Measurements from ENCODE around the gene RPL5.
A peak's percentile ranks its signal among the peaks of the same experiment; 100 is the strongest.

Gene RPL5

GRCh38 chr1:92820551-92820950, 11.3 kb upstream of the RPL5 start:
- no peak for DNase-seq

- DNase-seq: no peak
Measured at GRCh38 chr1:92822879-92823278, 9.0 kb upstream of the RPL5 start.

- no peak for DNase-seq
Measured at GRCh38 chr1:92826792-92827191, 5.0 kb upstream of the RPL5 start.

DNA sequence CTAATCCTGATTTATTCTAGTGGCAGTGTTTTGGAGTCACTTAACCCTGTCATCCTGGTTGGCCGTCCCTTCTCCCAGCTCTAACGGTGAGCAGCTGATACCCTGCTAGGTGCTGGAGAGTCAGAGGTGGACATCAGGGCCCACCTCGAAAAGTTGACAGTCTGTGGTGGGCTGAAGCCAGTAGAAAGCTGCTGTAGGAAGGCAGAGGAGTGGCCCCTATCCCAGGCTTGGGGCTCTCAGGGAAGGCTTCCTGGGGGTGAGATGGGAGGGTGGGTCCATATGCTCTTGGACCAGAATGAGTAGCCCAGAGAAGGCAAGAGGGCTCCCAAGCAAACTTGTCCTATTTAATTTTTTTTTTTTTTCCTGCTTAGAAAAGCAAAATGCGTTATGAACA, 475 bp upstream of the RPL5 start:
- no peak for DNase-seq

DNA sequence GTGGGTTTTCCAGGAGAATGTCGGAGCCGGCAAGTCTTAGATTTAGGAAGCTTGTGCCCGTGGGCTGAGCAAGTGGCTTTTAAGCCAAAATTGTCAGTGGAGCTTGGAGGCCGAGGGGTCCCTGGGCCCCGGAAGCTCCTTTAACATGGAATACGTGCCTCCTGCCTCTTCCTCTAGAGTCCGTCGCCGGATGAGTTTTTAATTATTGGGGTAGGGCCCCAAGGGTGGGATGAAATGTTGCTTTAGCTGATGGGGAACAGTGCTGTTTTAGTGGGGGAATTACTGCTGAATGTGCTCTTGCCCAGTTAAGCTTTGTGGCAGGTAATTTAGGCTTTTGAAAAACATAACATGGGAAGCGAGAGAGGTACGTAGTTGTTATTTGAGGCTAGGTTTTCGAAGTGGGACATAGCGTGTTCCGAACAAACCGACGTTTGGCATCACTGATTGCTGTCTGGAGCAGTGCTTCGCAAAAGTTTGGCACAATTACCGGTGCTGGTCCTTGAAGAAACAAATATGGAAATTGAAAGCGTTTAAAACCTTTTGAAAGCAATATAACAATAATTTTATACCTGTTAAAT, 786 bp downstream of the RPL5 start:
- no peak for DNase-seq

DNA sequence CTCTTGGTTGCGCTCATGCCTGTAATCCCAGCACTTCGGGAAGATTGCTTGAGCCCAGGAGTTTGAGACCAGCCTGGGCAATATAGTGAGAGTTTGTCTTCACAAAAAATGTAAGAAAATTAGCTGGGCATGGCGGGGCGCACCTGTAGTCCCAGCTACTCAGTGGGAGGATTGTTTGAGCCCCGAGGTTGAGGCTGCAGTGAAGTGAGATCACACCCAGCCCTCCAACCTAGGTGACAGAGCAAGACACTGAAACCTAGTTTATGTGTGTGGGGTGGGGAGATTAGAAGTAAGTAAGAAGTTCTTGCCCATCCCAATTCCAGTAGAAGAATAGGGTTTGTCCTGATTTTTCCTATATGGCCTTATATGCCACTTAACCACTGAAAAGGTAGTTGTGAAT, 2.0 kb downstream of the RPL5 start:
- DNase-seq: no peak

- no peak for DNase-seq
Measured at GRCh38 chr1:92834617-92835016, 2.8 kb downstream of the RPL5 start.

- DNase-seq: no peak
Measured at GRCh38 chr1:92837062-92837461, 5.2 kb downstream of the RPL5 start.

DNA sequence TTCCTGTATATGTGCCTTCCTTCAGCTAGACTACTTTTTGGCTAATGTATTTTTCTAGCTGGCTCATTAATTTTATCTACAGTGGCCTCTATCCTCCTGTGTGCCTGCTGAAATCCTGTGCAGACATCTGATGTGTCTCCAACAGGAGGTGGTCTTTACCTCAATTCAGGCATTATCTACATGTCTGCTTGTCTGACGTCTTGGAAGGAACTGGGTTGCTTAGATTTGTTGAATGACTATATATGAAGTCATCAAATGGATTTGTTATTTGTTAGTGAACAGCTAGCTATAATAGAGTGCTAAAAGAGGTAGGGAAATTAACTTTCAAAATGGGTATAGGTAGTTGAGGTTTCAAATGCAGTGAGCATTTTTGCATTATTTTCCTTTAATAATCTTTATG, 6.7 kb downstream of the RPL5 start:
- DNase-seq: no peak

DNA sequence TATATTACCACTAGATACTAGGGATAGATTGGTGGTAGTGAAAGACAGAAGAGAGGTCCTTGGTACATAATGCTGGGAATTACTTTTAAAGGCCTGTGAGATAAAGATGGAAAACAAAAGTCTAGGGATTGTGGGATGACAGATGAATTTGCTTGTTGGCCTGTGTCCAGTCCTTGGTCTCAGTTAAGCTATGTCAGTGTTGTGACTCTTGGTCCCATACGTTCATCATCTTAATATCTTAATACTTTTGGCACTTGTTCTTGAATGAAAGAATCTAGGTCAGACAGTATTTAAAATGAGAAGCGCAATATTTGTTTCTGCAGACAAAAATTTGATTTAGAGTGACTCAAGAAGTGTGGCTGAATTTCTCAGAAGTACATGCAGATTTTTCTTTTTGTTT, 7.6 kb downstream of the RPL5 start:
- no peak for DNase-seq

GRCh38 chr1:92840600-92840999, 8.8 kb downstream of the RPL5 start:
- DNase-seq: no peak

DNA sequence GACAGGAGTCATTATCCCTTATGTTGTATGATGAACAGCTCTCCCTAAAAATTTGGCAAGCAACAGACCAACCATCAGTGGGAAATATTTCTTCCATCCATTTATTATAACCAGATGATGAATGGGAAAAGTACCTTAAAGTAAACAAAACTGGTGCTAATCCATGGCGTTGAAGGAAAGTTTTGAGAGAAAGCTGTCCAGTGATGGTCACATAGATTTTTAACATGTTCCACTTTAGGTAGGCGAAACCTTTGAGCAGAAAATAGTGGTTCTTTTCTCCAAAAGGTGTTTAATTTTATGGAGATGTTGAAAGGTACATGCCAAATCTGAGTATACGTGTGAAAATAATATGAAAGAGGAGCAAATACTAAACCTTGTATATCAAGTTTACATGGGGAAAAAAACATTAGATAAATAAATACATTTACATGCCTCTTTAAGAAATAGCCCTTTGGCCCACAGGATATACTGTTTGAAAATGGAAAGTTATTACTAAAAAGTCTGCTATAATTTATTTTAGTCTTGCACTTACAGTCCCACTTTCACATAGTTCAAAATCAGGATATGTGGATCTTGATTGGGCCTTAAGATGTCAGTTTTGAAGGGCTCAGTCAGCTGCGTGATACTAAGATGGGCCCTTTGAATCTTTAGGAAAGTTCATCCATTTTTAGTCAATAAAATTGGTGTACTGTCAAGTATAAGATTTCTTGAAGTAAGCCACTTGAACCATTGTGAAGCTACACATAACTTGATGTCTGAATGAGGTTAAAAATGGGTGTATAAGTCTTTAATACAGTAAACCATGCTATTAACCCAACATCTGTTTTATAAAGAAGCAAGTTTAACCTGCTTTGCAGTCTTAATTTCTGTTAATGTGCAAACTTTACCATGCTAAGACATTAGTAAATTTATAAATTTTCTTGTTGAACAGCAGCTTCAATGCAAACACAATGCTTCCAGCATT, 10.5 kb downstream of the RPL5 start:
- DNase-seq: no peak

GRCh38 chr1:92843046-92843423, 11.2 kb downstream of the RPL5 start:
- no peak for DNase-seq

DNA sequence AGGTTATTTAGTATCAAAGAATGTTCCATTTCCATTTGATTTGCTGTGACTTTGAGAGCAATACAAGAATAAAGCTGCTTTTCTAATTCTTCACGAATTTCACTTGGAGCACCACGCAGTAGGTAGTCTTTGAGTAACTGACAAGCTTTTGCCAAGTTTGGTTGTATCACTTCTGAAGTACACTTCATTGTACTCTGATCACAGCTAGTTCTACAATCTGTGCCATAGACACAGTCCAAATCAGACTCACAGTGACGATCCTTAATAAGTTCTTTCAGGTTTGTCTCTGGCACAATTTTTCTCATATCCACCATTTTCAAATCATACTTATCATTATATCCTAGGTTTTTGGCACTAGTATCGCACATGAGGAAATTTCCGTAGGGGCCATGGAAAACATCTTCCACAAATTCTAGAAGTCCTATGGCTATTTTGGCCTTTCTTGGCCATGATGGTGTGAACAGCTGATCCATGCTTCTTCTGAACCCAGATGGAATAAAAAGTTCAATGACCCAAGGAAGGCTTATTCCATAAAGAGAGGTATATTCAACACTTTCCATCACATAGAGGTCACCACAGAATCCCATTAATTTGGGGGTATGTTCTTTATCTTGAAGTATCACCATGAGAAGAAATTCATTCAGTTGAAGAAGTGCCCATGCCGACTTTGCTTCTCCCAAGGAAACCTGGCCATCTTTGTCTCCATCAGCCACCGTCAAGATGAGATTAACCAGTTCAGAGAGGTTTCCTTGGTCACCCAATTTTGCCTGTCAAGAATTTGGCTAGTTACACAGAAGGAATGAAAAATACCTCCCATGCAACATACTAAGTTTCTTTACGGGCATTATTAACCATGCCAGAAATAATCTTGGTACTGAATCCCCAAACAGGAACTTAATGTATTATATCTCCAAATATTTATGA, 11.9 kb downstream of the RPL5 start:
- DNase-seq: no peak

- DNase-seq: no peak
Measured at GRCh38 chr1:92844439-92844838, 12.6 kb downstream of the RPL5 start.

DNA sequence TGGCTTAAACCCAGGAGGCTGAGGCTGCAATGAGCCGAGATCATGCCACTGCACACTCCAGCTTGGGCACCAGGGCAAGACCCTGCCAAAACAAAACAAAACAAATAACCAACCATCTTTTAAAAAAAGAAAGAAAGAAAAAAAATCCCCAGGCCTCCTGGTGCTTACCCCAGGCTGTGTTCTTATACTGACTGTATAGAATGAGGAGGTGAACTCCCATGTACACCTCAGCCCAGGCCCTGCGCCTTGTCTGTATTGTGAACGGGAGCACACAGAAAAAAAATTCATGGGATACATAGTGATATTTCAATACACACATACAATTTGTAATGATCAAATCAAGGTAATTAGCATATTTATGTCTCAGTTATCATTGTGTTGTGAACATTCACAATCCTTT, 14.1 kb downstream of the RPL5 start:
- no peak for DNase-seq

GRCh38 chr1:92848201-92848600, 16.4 kb downstream of the RPL5 start:
- DNase-seq: no peak

DNA sequence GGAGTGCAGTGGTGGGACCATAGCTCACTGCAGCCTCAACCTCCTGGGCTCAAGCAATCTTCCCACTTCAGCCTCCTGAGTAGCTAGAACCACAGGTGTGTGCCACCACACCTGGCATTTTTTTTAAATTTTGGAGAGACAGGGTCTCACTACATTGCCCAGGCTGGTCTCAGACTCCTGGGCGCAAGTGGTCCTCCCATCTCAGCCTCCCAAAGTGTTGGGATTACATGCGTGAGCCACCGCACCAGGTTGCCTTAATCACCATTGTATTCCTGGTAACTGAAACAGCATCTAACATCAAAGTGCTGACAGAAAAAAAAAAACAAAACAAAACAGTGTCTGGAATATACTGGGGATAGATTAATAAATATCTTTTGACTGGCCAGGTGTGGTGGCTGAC, 18.2 kb downstream of the RPL5 start:
- DNase-seq: no peak

DNA sequence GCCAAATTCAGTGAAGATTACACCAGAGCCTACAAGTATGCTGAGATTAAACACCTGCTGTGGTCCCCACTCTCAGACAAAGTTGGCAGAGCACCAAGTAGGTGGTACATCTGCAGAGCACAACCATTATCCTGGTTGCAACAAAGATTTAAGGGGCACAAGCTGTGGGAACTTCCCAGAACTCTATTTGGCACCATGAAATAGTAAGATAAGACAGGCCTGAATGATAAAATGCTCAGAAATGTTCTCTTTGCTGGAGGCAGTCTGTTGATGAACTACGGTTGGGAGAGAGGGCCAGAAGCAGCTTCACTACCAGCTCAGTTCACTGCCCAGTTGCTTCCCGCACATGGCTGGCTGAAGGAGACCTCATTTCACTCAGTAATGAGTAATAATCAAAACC, 19.9 kb downstream of the RPL5 start:
- no peak for DNase-seq

DNA sequence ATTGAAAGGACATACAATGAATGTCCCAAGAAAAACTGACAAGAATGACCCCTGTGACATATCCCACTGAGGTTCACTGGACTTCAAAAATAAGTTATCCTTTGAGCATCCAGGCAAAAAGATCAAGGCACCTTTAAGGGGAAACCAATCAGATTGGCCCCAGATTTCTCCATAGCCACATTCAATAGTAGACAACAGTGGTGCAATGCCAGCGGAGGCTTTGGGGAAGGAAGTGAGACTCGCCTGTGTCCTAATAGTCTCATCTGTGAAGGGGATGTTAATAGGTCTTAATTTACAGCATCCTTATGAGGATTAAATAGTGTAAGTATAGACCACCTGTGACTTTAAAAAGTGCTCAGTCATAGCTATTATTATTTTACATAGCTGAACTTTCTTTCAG, 21.5 kb downstream of the RPL5 start:
- peak; percentile 54 to 72 for DNase-seq

DNA sequence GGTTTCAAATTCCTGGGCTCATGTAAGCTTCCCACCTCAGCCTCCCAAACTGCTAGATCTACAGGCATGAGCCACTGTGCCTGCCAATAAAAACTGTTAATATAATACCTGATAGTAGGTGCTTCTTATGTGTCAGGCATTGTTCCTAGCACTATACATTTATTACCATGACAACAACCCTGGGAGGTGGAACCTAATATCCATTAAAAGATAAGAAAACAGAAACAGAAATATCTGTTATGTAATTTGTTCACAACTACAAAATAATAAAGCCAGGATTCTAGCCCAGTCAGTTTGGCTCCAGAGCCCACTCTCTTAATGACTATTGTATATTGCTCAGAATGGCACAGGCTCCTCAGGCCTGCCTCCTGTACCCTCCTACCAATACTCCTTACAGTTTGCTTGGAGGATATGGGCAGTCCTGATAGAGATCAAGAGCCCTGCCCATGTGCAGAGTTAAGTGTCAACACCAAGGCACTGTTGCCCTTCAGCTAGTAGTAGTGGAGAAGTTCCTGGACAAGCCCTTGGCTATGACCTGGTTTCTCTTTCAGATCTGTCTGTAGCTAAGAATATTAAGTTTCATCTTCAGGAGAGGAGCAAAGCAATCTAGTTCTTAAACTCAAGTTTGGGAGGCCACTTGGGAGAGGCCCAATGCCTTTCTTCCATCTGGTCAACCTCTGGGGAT, 22.4 kb downstream of the RPL5 start:
- no peak for DNase-seq

DNA sequence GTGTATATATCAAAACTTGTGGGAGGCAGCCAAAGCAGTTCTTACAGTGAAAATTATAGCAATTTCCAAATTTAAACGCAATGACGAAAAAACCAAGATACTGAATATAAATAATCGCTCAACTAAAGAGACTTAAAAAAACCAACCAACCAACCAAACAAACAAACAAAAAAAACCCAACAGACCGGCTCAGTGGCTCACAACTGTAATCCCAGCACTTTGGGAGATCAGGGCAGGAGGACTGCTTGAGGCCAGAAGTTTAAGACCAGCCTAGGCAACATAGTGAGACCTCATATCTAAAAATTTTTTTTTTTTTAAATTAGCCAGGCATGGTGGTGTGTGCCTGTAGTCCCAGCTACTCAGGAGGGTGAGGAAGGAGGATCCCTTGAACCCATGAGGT, 23.4 kb downstream of the RPL5 start:
- no peak for DNase-seq

GRCh38 chr1:92857817-92858216, 26.0 kb downstream of the RPL5 start:
- DNase-seq: no peak

Data from Kasumi-1 (cell line).